MM.1S (cell line): ENCODE measurements around the gene ZNF598.

ENCODE experiments used
- DNase-seq: peaks from one replicate; pipeline ENCODE4 v3.0.0-alpha.2; 2015
- H2AFZ ChIP-seq: fragments of 300-600 bp; sonication (generic); 2 replicates; pipeline ENCODE4 v1.6.0; 2016; ENCODE audit warnings: antibody characterized with exemption, low read length
- H3F3A ChIP-seq: fragments of 300-600 bp; sonication (generic); 2 replicates; pipeline ENCODE4 v1.6.1; 2016; ENCODE audit warnings: mild to moderate bottlenecking, antibody characterized with exemption, low read length, moderate library complexity, mixed read lengths; ENCODE audit not compliant: insufficient read depth
- H3K27ac ChIP-seq: fragments of 300-600 bp; sonication (generic); 2 replicates; pipeline ENCODE4 v1.5.1; 2016; ENCODE audit warnings: mild to moderate bottlenecking, low read length
- H3K27me3 ChIP-seq: fragments of 300-600 bp; sonication (generic); replicated peaks from 2 replicates; pipeline ENCODE4 v1.6.0; 2016; ENCODE audit warnings: low read length; ENCODE audit not compliant: insufficient read depth
- H3K36me3 ChIP-seq: fragments of 300-600 bp; sonication (generic); replicated peaks from 2 replicates; pipeline ENCODE4 v1.6.1; 2016; ENCODE audit warnings: mild to moderate bottlenecking, low read length, mixed read lengths; ENCODE audit not compliant: insufficient read depth
- H3K4me1 ChIP-seq: fragments of 300-600 bp; sonication (generic); 2 replicates; pipeline ENCODE4 v1.6.1; 2016; ENCODE audit warnings: low read length, mixed read lengths
- H3K4me2 ChIP-seq: fragments of 300-600 bp; sonication (generic); 2 replicates; pipeline ENCODE4 v1.6.0; 2016; ENCODE audit warnings: low read depth, low read length
- H3K4me3 ChIP-seq: fragments of 300-600 bp; sonication (generic); 2 replicates; pipeline ENCODE4 v1.5.1; 2016; ENCODE audit warnings: low read length, mixed read lengths
- H3K79me2 ChIP-seq: fragments of 300-600 bp; sonication (generic); 2 replicates; pipeline ENCODE4 v1.6.1; 2016; ENCODE audit warnings: mixed run types, low read length, mixed read lengths
- H3K9ac ChIP-seq: fragments of 300-600 bp; sonication (generic); 2 replicates; pipeline ENCODE4 v1.6.1; 2016; ENCODE audit warnings: low read length, mixed read lengths
- H3K9me2 ChIP-seq: fragments of 300-600 bp; sonication (generic); replicated peaks from 2 replicates; pipeline ENCODE4 v1.6.1; 2016; ENCODE audit warnings: mild to moderate bottlenecking, low read length, mixed read lengths; ENCODE audit not compliant: insufficient read depth
- H3K9me3 ChIP-seq: fragments of 300-600 bp; sonication (generic); replicated peaks from 2 replicates; pipeline ENCODE4 v1.6.1; 2016; ENCODE audit warnings: mild to moderate bottlenecking, low read length, mixed read lengths; ENCODE audit not compliant: insufficient read depth
- H4K20me1 ChIP-seq: fragments of 300-600 bp; sonication (generic); 2 replicates; pipeline ENCODE4 v1.6.1; 2016; ENCODE audit warnings: mild to moderate bottlenecking, low read length, moderate library complexity, mixed read lengths; ENCODE audit not compliant: insufficient read depth
- CTCF ChIP-seq: fragments of 300-600 bp; sonication (generic); IDR thresholded peaks from 2 replicates; pipeline ENCODE4 v1.5.1; 2016; ENCODE audit warnings: antibody characterized with exemption, low read length, mixed read lengths
- EZH2 ChIP-seq: fragments of 300-600 bp; sonication (generic); optimal IDR thresholded peaks from 2 replicates; pipeline ENCODE3; 2017; ENCODE audit warnings: low read depth, mild to moderate bottlenecking, antibody characterized with exemption, low read length, mixed read lengths
- EZH2phosphoT487 ChIP-seq: fragments of 300-600 bp; sonication (generic); IDR thresholded peaks from 2 replicates; pipeline ENCODE4 v1.6.1; 2018; ENCODE audit warnings: antibody characterized with exemption, low read length

ZNF598 gene

DNA sequence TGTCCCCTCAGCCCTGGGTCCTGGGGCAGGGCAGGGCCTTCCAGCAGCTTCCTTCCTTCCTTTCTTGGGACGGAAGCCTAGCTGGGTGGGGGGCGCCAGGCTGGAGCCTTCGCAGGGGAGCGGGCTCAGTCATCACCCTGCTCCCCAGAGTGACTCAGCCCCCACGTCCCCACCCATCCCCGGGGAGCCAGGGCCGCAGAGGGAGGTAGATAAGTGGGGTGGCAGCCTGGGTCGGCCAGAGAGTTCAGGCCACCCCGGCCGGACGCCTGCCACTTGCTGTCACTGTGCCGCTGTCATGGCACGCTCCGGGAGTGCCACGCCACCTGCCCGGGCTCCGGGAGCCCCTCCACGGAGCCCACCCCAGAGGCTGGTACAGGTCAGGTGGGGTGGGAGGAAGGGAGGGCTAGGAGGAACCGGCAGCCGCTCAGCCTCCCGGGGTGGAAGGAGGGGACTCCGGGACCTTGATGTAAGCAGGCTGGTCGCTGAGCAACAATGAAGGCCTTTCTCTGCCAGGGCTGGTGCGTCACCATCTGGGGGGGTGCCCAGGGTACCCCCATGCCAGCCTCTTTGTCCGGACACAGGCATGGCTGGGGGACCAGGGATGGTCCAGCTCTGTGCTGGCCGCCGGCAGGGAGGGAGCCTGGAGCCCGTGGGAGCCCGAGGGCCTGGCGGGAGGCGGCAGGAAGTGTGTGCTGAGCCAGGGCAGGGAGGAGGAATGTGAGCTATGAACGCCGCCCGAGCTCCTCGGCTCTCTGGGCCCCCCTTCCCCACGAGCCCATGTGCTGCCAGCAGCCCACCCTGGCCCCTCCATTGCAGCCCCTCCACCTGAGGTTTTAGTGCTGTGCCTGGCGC, 23.7 kb upstream of the ZNF598 start:
- Histone ChIP-seq H3K9me2 (no peaks in the 10 kb centered on the region), H3F3A (no peaks in the 10 kb centered on the region), H3K9ac (no peak overlapping the region), H3K4me3 (no peak overlapping the region), H3K4me1 (peaks cover 4% of the 10 kb centered on the region; the same call in 1 of the 2 replicates), H3K27me3 (peaks cover 41% of the 10 kb centered on the region), H3K27ac (no peak overlapping the region), H3K4me2 (no peak overlapping the region), H4K20me1 (no peaks in the 10 kb centered on the region), H3K9me3 (no peaks in the 10 kb centered on the region), H3K79me2 (no peaks in the 10 kb centered on the region), H3K36me3 (no peaks in the 10 kb centered on the region), H2AFZ (no peak overlapping the region)
- DNase-seq: no peak
- TF ChIP-seq EZH2phosphoT487 (no peak), EZH2 (no peak), CTCF (no peak)

- no peak overlapping the region for H3K4me2 ChIP-seq
- no peaks in the 10 kb centered on the region for H3K79me2 ChIP-seq
- no peak overlapping the region for H3K27ac ChIP-seq
- H3K4me1 ChIP-seq: peaks cover 4% of the 10 kb centered on the region; the same call in 1 of the 2 replicates
- TF ChIP-seq CTCF: no peak
- TF ChIP-seq EZH2phosphoT487: no peak
- no peak for TF ChIP-seq EZH2
- H3K4me3 ChIP-seq: no peak overlapping the region
- no peak overlapping the region for H3K9ac ChIP-seq
- no peaks in the 10 kb centered on the region for H3K36me3 ChIP-seq
- no peak for DNase-seq
- H3K27me3 ChIP-seq: peaks cover 49% of the 10 kb centered on the region
- no peaks in the 10 kb centered on the region for H3K9me2 ChIP-seq
- H3K9me3 ChIP-seq: no peaks in the 10 kb centered on the region
- H4K20me1 ChIP-seq: no peaks in the 10 kb centered on the region
- H2AFZ ChIP-seq: no peak overlapping the region
- no peaks in the 10 kb centered on the region; the same call in 1 of the 2 replicates for H3F3A ChIP-seq
Measured at GRCh38 chr16:2032285-2033056, 22.9 kb upstream of the ZNF598 start.

DNA sequence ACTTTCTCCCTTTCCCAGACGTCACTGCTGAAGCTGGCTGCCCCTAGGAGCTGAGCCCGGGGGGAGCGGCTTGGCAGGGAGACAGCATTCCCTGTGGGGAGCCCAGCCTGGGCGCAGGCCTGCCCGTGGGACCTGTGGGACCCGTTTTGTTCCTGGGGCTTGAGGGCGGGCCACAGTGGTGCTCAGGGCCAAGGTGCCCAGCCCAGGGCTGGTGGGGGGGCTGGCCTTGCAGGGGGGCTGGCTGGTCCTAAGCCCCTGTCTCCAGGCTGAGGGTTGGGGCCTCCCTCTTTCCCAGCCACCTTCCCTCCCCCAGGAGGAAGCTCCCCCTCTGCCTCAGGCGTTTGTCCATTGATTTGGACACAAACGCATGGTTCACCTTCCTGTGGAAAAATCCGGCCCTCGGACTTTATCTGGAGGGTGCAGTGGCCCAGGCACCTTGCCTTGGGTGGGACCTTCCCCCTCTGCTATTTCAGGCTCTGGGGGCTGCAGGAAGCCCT, 21.5 kb upstream of the ZNF598 start:
- no peak overlapping the region for H3K4me3 ChIP-seq
- no peaks in the 10 kb centered on the region for H3K79me2 ChIP-seq
- no peaks in the 10 kb centered on the region for H3K36me3 ChIP-seq
- H3F3A ChIP-seq: no peaks in the 10 kb centered on the region; the same call in 1 of the 2 replicates
- H3K9me3 ChIP-seq: no peaks in the 10 kb centered on the region
- H3K9ac ChIP-seq: no peak overlapping the region
- H4K20me1 ChIP-seq: no peaks in the 10 kb centered on the region
- H3K27me3 ChIP-seq: peaks cover 48% of the 10 kb centered on the region
- DNase-seq: no peak
- no peak for TF ChIP-seq CTCF
- TF ChIP-seq EZH2: no peak
- TF ChIP-seq EZH2phosphoT487: no peak
- peaks cover 4% of the 10 kb centered on the region; the same call in 1 of the 2 replicates for H3K4me1 ChIP-seq
- H3K27ac ChIP-seq: no peak overlapping the region
- no peak overlapping the region for H2AFZ ChIP-seq
- H3K9me2 ChIP-seq: no peaks in the 10 kb centered on the region
- H3K4me2 ChIP-seq: no peak overlapping the region
